Central memory CD8-positive, alpha-beta T cell (primary cell): ENCODE measurements around the gene UBE3D.

Experiments
- ATAC-seq: fragments of 150-1000 bp; cut with Tn5 transposase; replicated peaks from 2 replicates; pipeline ENCODE4 v1.10.0; 2022; ENCODE audit warnings: mild to moderate bottlenecking, moderate FRiP score, moderate number of reproducible peaks; ENCODE audit not compliant: poor library complexity, severe bottlenecking; ENCODE audit errors: extremely low read depth
- DNase-seq, 2 donors: peaks; one replicate each; pipeline ENCODE4 v3.0.0; 2021; ENCODE audit warnings: low spot score in 2 of 2
- H3K27ac Mint-ChIP-seq: one replicate; pipeline ENCODE4 v1.8.0; 2022; ENCODE audit warnings: low read depth, mild to moderate bottlenecking, moderate library complexity, mixed read lengths
- H3K27me3 Mint-ChIP-seq: one replicate; pipeline ENCODE4 v1.8.0; 2022; ENCODE audit warnings: mixed read lengths
- H3K36me3 Mint-ChIP-seq: one replicate; pipeline ENCODE4 v1.8.0; 2022; ENCODE audit warnings: mild to moderate bottlenecking, moderate library complexity, mixed read lengths; ENCODE audit not compliant: insufficient read depth
- H3K4me1 Mint-ChIP-seq: one replicate; pipeline ENCODE4 v1.8.0; 2022; ENCODE audit warnings: mixed read lengths
- H3K4me3 Mint-ChIP-seq: one replicate; pipeline ENCODE4 v1.8.0; 2022; ENCODE audit warnings: mild to moderate bottlenecking, moderate library complexity, mixed read lengths
- H3K9me3 Mint-ChIP-seq: one replicate; pipeline ENCODE4 v1.8.0; 2022; ENCODE audit warnings: mixed read lengths

The UBE3D gene

GRCh38 chr6:82987416-82987815 is 78.2 kb downstream of the UBE3D start:
- no peak for DNase-seq
- H3K4me1 Mint-ChIP-seq: no peaks in the 10 kb centered on the region
- no peaks in the 10 kb centered on the region for H3K9me3 Mint-ChIP-seq
- H3K36me3 Mint-ChIP-seq: no peaks in the 10 kb centered on the region
- ATAC-seq: no peak
- no peak overlapping the region for H3K4me3 Mint-ChIP-seq
- no peak overlapping the region for H3K27ac Mint-ChIP-seq
- no peaks in the 10 kb centered on the region for H3K27me3 Mint-ChIP-seq

GRCh38 chr6:82984720-82985119 is 80.9 kb downstream of the UBE3D start:
- no peak overlapping the region for H3K27ac Mint-ChIP-seq
- no peaks in the 10 kb centered on the region for H3K4me1 Mint-ChIP-seq
- H3K27me3 Mint-ChIP-seq: no peaks in the 10 kb centered on the region
- DNase-seq (no peak), ATAC-seq (no peak)
- H3K4me3 Mint-ChIP-seq: no peak overlapping the region
- H3K36me3 Mint-ChIP-seq: no peaks in the 10 kb centered on the region
- no peaks in the 10 kb centered on the region for H3K9me3 Mint-ChIP-seq

DNA sequence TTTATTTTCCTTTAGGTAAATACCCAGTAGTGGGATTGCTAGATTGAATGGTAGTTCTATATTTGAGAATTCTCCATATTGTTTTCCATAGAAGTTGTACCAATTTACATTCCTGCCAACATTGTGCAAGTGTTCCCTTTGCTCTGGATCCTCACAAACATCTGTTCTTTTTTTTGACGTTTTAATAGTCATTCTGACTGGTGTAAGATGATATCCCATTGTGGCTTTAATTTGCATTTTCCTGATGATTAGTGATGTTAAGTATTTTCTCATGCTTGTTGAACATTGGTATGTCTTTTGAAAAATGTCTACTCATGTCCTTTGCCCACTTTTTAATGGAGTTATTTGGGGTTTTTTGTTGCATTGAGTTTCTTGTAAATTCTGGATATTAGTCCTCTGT is 85.6 kb downstream of the UBE3D start:
- ATAC-seq (no peak), DNase-seq (no peak)
- Mint-ChIP-seq H3K9me3 (no peaks in the 10 kb centered on the region), H3K27me3 (no peaks in the 10 kb centered on the region), H3K4me1 (no peaks in the 10 kb centered on the region), H3K4me3 (no peak overlapping the region), H3K36me3 (no peaks in the 10 kb centered on the region), H3K27ac (no peak overlapping the region)

GRCh38 chr6:82979657-82980056 is 86.0 kb downstream of the UBE3D start:
- Mint-ChIP-seq H3K36me3 (no peaks in the 10 kb centered on the region), H3K27ac (no peak overlapping the region), H3K9me3 (no peaks in the 10 kb centered on the region), H3K4me1 (no peaks in the 10 kb centered on the region), H3K27me3 (no peaks in the 10 kb centered on the region), H3K4me3 (no peak overlapping the region)
- no peak for ATAC-seq
- DNase-seq: no peak

- Mint-ChIP-seq H3K4me3 (no peak overlapping the region), H3K36me3 (no peaks in the 10 kb centered on the region), H3K27ac (no peak overlapping the region), H3K4me1 (no peaks in the 10 kb centered on the region), H3K9me3 (no peaks in the 10 kb centered on the region), H3K27me3 (no peaks in the 10 kb centered on the region)
- no peak for DNase-seq
- ATAC-seq: no peak
Measured at GRCh38 chr6:82978362-82978945, 87.2 kb downstream of the UBE3D start.

DNA sequence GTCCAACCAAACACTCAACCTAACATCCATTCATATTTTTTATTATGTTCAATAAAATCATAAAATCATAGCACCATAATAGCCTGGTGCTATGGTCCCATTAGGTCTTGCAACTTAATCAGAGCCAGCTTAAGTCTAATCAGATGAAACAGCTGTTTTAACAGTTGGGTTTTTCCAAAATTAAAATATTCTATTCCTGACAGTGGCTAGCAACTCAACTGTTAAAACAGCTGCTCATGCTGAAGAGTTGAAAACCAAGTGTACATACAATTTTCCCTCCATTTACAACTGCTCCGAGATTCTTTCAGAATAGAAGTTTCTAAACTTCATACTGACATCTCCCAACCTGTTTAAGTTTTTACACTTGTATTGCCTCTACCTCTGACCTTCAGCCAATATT is 89.5 kb downstream of the UBE3D start:
- Mint-ChIP-seq H3K36me3 (peaks cover 2% of the 10 kb centered on the region), H3K9me3 (no peaks in the 10 kb centered on the region), H3K27me3 (no peaks in the 10 kb centered on the region), H3K27ac (no peak overlapping the region), H3K4me1 (peaks cover 4% of the 10 kb centered on the region), H3K4me3 (no peak overlapping the region)
- no peak for DNase-seq
- no peak for ATAC-seq

DNA sequence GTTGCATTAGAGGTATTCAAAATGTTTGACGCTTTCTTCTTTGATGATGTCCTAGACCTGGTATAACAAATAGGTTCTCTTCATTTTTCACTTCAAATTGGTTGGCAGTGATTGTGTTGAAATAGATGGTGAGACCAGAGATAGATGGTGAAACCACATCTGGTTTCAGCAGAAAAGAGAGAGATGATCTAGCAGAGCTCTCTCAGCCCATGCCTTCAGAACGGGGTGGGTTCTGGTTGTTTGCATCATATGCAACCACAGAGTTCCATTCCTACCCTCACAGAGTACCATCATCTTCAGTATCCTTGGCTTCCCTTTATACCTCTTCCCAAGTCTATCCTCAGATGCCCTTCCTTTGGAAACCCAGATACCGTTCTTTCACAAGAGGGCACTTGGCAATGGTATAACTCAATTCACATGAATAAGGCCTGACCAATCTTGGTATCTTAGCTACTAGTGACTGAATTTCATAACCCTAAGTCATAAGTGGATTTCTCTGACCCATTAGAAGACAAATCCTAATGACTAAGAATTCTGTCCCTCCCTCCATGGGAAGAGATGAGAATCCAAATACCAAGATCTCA is 93.7 kb downstream of the UBE3D start:
- Mint-ChIP-seq H3K4me3 (no peak overlapping the region), H3K9me3 (no peaks in the 10 kb centered on the region), H3K36me3 (peaks cover 2% of the 10 kb centered on the region), H3K27ac (no peak overlapping the region), H3K4me1 (peaks cover 4% of the 10 kb centered on the region), H3K27me3 (no peaks in the 10 kb centered on the region)
- no peak for DNase-seq
- no peak for ATAC-seq

DNA sequence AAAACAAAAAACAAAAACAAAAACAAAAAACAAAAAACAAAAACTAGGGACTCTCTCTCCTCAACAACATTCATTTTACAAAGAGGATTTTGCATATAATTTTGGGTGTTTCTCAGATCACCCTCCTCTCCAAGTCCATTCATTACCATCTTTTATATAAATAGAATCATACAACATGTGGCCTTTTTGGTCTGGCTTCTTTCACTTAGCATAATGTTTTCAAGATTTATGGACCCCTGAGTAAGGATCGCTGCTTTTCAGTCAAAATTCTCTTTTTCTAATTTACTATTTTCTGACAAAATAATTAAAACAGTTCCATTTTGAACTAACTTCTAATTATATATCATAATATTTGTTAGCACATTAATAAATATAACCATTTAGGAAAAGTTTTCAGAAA is 94.8 kb downstream of the UBE3D start:
- ATAC-seq (no peak), DNase-seq (no peak)
- Mint-ChIP-seq H3K27me3 (no peaks in the 10 kb centered on the region), H3K27ac (no peak overlapping the region), H3K9me3 (no peaks in the 10 kb centered on the region), H3K4me1 (peaks cover 4% of the 10 kb centered on the region), H3K36me3 (peaks cover 2% of the 10 kb centered on the region), H3K4me3 (no peak overlapping the region)

DNA sequence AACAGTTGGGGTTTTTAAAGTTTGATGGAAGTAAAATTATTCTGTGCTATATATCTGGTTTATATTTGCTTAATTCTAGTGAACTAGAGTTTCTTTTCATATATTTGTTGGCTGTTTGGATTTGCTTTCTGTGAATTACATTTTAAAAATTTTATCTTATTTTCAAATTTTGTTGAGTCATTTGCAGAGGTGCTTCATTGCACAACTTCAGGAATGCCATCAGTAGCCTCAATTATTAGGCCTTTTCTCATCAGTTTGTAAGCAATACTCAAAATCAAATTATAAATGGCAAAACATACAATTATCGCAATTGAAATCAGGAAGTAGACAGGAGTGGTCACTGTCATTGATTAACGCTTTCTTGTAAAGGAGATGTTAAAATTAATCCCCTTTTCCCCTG is 96.9 kb downstream of the UBE3D start:
- Mint-ChIP-seq H3K27me3 (no peaks in the 10 kb centered on the region), H3K9me3 (no peaks in the 10 kb centered on the region), H3K27ac (no peak overlapping the region), H3K36me3 (peaks cover 2% of the 10 kb centered on the region), H3K4me1 (peaks cover 4% of the 10 kb centered on the region), H3K4me3 (no peak overlapping the region)
- ATAC-seq (no peak), DNase-seq (no peak)

DNA sequence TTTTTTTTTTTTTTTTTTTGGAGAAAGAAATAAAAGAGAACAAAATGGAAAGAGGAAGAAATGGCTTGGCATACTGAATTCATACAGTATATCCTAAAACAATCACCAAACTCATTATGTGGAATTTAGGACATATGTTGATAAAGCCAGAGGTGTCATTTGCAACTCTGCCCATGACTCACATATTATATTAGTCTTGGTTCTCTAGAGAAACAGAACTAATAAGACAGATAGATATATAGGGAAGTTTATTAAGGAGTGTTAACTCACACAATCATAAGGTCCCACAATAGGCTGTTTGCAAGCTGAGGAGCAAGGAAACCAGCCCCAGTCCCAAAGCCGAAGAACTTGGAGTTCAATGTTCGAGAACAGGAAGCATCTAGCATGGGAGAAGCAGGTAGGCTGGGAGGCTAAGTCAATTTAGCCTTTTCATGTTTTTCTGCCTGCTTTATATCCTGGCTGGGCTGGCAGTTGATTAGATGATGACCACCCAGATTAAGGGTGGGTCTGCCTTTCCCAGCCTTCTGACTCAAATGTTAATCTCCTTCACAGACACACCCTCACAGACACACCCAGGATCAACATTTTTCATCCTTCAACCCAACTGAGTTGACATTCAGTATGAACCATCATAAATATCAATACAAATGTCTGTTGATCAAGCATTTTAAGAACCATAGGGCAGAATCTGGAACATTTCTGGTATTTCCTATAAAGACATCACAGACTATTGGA is 102.3 kb downstream of the UBE3D start:
- ATAC-seq (no peak), DNase-seq (no peak)
- Mint-ChIP-seq H3K4me3 (no peak overlapping the region), H3K27me3 (no peaks in the 10 kb centered on the region), H3K4me1 (no peaks in the 10 kb centered on the region), H3K9me3 (no peaks in the 10 kb centered on the region), H3K27ac (no peak overlapping the region), H3K36me3 (peaks cover 2% of the 10 kb centered on the region)

- Mint-ChIP-seq H3K27me3 (no peaks in the 10 kb centered on the region), H3K27ac (no peak overlapping the region)
- no peak for DNase-seq
Measured at GRCh38 chr6:82959385-82959941, 106.2 kb downstream of the UBE3D start.

DNA sequence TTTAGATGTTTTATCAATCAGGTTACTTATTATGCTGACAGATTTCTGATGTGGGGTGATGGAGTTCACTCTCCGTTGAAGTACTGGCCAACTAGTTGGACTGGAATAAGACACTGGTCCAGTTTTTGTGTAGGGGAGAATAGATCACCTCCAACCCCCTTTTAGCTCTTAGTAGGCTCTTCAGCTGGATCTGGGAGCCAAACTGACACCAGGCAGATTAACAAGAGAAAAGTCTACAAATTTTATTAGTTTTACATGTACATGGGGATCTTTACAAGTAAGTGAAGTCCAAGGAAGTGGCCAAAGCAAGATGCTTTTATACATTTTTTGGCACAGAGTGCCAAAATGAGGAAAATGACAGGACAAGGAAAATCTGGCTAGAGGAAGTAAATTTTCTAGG is 107.1 kb downstream of the UBE3D start:
- peaks cover 7% of the 10 kb centered on the region for H3K36me3 Mint-ChIP-seq
- no peak overlapping the region for H3K4me3 Mint-ChIP-seq
- ATAC-seq (no peak), DNase-seq (no peak)
- H3K4me1 Mint-ChIP-seq: no peaks in the 10 kb centered on the region
- H3K27ac Mint-ChIP-seq: no peak overlapping the region
- no peaks in the 10 kb centered on the region for H3K27me3 Mint-ChIP-seq
- no peaks in the 10 kb centered on the region for H3K9me3 Mint-ChIP-seq

More at GRCh38 chr6:82959385-82959941, 106.2 kb downstream of the UBE3D start:
- H3K36me3 Mint-ChIP-seq: peaks cover 6% of the 10 kb centered on the region
- H3K4me3 Mint-ChIP-seq: no peak overlapping the region
- ATAC-seq: no peak
- no peaks in the 10 kb centered on the region for H3K9me3 Mint-ChIP-seq
- no peaks in the 10 kb centered on the region for H3K4me1 Mint-ChIP-seq

DNA sequence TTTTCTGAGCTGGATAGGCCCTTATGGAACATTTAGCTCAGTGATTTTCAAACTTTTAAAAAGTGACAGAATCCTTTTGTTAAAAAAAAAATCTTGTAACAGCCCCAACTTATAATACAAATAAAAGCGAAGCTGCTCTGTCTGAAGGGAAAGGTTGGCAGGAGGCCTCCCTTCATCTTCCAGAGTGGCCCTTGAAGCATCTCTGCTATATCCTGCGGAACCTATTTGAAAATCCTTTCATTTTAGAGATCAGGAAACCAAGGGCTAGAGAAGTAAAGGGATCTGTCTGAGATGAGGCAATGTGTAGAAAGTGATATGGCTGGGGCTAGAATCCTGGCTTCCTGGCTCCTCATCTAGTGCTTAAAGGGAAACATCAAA is 107.8 kb downstream of the UBE3D start:
- Mint-ChIP-seq H3K9me3 (no peaks in the 10 kb centered on the region), H3K4me3 (no peak overlapping the region), H3K27ac (no peak overlapping the region), H3K4me1 (no peaks in the 10 kb centered on the region), H3K27me3 (no peaks in the 10 kb centered on the region), H3K36me3 (peaks cover 7% of the 10 kb centered on the region)
- ATAC-seq (no peak), DNase-seq (no peak)
